ENCODE data around the gene ABCC3. TPM values are rescaled to one million over a fixed set of nuclear protein-coding genes. Genes with fewer than 3 reads are reported as not detected.

ABCC3 gene
- total and polyA plus RNA-seq, 2 of the 8 experiments (the other 6 are each of a cell fraction or from before 2014, with no cell fraction given): 0.35 to 0.37 TPM

DNA sequence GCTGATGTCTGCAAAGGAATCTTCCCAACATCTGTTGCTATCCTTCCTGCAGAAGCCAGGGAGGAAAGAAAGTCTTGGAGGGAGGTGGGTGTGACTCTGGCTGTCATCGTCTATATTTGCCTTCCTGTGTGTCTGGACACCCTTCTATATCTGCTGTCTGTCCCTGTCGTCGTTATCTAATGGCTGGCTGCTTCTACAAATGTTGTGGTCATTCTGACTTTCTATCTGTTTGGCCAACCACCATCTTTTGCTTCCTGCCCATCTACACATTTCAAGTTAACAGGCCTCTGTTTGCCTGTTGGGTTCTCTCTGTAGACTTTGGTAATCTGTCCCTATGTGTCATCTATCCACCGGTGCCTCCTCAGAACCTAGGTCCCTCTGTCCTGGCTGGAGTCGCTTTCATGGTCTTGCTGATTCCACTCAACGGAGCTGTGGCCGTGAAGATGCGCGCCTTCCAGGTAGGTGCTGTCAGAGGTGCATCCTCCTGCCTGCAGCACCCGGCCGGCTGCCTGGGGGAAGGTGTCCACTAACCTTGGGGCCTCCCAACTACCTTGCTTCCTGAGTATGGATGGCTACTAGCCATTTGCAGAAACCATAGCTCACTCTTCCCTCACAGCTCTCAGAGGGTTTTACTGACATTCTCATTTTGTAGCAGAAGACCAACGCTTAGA is 30.2 kb downstream of the ABCC3 start (continued):
- TF ChIP-seq, protein P1, sequence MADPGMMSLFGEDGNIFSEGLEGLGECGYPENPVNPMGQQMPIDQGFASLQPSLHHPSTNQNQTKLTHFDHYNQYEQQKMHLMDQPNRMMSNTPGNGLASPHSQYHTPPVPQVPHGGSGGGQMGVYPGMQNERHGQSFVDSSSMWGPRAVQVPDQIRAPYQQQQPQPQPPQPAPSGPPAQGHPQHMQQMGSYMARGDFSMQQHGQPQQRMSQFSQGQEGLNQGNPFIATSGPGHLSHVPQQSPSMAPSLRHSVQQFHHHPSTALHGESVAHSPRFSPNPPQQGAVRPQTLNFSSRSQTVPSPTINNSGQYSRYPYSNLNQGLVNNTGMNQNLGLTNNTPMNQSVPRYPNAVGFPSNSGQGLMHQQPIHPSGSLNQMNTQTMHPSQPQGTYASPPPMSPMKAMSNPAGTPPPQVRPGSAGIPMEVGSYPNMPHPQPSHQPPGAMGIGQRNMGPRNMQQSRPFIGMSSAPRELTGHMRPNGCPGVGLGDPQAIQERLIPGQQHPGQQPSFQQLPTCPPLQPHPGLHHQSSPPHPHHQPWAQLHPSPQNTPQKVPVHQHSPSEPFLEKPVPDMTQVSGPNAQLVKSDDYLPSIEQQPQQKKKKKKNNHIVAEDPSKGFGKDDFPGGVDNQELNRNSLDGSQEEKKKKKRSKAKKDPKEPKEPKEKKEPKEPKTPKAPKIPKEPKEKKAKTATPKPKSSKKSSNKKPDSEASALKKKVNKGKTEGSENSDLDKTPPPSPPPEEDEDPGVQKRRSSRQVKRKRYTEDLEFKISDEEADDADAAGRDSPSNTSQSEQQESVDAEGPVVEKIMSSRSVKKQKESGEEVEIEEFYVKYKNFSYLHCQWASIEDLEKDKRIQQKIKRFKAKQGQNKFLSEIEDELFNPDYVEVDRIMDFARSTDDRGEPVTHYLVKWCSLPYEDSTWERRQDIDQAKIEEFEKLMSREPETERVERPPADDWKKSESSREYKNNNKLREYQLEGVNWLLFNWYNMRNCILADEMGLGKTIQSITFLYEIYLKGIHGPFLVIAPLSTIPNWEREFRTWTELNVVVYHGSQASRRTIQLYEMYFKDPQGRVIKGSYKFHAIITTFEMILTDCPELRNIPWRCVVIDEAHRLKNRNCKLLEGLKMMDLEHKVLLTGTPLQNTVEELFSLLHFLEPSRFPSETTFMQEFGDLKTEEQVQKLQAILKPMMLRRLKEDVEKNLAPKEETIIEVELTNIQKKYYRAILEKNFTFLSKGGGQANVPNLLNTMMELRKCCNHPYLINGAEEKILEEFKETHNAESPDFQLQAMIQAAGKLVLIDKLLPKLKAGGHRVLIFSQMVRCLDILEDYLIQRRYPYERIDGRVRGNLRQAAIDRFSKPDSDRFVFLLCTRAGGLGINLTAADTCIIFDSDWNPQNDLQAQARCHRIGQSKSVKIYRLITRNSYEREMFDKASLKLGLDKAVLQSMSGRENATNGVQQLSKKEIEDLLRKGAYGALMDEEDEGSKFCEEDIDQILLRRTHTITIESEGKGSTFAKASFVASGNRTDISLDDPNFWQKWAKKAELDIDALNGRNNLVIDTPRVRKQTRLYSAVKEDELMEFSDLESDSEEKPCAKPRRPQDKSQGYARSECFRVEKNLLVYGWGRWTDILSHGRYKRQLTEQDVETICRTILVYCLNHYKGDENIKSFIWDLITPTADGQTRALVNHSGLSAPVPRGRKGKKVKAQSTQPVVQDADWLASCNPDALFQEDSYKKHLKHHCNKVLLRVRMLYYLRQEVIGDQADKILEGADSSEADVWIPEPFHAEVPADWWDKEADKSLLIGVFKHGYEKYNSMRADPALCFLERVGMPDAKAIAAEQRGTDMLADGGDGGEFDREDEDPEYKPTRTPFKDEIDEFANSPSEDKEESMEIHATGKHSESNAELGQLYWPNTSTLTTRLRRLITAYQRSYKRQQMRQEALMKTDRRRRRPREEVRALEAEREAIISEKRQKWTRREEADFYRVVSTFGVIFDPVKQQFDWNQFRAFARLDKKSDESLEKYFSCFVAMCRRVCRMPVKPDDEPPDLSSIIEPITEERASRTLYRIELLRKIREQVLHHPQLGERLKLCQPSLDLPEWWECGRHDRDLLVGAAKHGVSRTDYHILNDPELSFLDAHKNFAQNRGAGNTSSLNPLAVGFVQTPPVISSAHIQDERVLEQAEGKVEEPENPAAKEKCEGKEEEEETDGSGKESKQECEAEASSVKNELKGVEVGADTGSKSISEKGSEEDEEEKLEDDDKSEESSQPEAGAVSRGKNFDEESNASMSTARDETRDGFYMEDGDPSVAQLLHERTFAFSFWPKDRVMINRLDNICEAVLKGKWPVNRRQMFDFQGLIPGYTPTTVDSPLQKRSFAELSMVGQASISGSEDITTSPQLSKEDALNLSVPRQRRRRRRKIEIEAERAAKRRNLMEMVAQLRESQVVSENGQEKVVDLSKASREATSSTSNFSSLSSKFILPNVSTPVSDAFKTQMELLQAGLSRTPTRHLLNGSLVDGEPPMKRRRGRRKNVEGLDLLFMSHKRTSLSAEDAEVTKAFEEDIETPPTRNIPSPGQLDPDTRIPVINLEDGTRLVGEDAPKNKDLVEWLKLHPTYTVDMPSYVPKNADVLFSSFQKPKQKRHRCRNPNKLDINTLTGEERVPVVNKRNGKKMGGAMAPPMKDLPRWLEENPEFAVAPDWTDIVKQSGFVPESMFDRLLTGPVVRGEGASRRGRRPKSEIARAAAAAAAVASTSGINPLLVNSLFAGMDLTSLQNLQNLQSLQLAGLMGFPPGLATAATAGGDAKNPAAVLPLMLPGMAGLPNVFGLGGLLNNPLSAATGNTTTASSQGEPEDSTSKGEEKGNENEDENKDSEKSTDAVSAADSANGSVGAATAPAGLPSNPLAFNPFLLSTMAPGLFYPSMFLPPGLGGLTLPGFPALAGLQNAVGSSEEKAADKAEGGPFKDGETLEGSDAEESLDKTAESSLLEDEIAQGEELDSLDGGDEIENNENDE (IDR thresholded peaks at IDR 0.05; ENCODE audit: insufficient replicate concordance, low read length): no peak
- TF ChIP-seq TBP (IDR thresholded peaks at IDR 0.05; ENCODE audit: low read depth, low read length) (no peak), SRF (IDR thresholded peaks at IDR 0.05; ENCODE audit: low read depth, low read length) (no peak), POLR2AphosphoS5 (IDR thresholded peaks at IDR 0.05; ENCODE audit: low read depth, low read length) (no peak), SIRT6 (IDR thresholded peaks at IDR 0.05; ENCODE audit: low read length) (no peak), MAFK (IDR thresholded peaks at IDR 0.05; ENCODE audit: low read depth, low read length) (no peak), SIN3A (conservative IDR thresholded peaks at IDR 0.05 in 1 of 2, IDR thresholded peaks at IDR 0.05 in 1 of 2; ENCODE audit: low read depth in 1 of 2, low read length in 2 of 2) (no peak), POU5F1 (IDR thresholded peaks at IDR 0.05; ENCODE audit: low read depth, low read length) (no peak), JUND (IDR thresholded peaks at IDR 0.05; ENCODE audit: low read length) (no peak), ASH2L (IDR thresholded peaks at IDR 0.05; ENCODE audit: low read length) (no peak), CBX5 (IDR thresholded peaks at IDR 0.05; ENCODE audit: low read depth, low read length) (no peak)
- TF ChIP-seq, protein P2, sequence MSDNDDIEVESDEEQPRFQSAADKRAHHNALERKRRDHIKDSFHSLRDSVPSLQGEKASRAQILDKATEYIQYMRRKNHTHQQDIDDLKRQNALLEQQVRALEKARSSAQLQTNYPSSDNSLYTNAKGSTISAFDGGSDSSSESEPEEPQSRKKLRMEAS (IDR thresholded peaks at IDR 0.05): no peak

All from H1 (cell line).